HCT116 (cell line): ENCODE data around the gene PTPDC1. TPM values are rescaled to one million over a fixed set of nuclear protein-coding genes. Genes with fewer than 3 reads are reported as not detected.

Source experiments
- ATAC-seq: fragments of 200-7000 bp; cut with Tn5 transposase; 2 replicates; pipeline ENCODE4 v1.9.1; 2020; ENCODE audit warnings: mild to moderate bottlenecking, moderate library complexity
- BruUV-seq: library from RNA; stranded (reverse); fragments of 400-500 nt; replicated peaks from 2 replicates; lab custom pipeline; 2021; lab: Mats Ljungman, UMichigan
- CTCF ChIA-PET: fragments of 300-600 bp; sonication (Branson Sonifier 250); formaldehyde crosslinking; loops from one replicate; lab custom pipeline; 2021; ENCODE audit warnings: antibody characterized with exemption; lab: Charles Lee
- POLR2A ChIA-PET: fragments of 300-600, 350-600 bp; sonication (Branson Sonifier 250); formaldehyde crosslinking; loops from one replicate; lab custom pipeline; 2021; ENCODE audit warnings: antibody characterized with exemption; lab: Charles Lee
- RAD21 ChIA-PET, 2 experiments: fragments of 300-600 bp; sonication (Branson Sonifier 250); formaldehyde crosslinking; loops; one replicate each; lab custom pipeline; 2023; ENCODE audit warnings: low total read pairs in 2 of 2; ENCODE audit not compliant: uncharacterized antibody in 2 of 2, unreplicated experiment in 2 of 2, low non-redundant PET in 1 of 2; lab: Charles Lee
- DNase-seq: peaks from one replicate; pipeline ENCODE4 v3.0.0-alpha.2; 2010; ENCODE audit warnings: low read depth, low spot score
- H2AFZ ChIP-seq: fragments of 200-600 bp; shearing (Covaris generic), sonication (generic); 2 replicates; pipeline ENCODE4 v1.6.1; 2017; ENCODE audit warnings: low read depth, mixed run types, mixed read lengths, antibody characterized with exemption, low read length; ENCODE audit not compliant: poor library complexity, severe bottlenecking
- H3K27ac ChIP-seq: 2 replicates; pipeline ENCODE4 v1.5.1; 2012; ENCODE audit warnings: low read depth, low read length
- H3K27me3 ChIP-seq: fragments of 200-600 bp; sonication (generic); 2 replicates; pipeline ENCODE4 v1.6.1; 2016; ENCODE audit warnings: mixed run types, low read length, mixed read lengths; ENCODE audit not compliant: insufficient read depth
- H3K36me3 ChIP-seq, 2 experiments: fragments of 200-500 bp in 1 of 2; fragments of 200-600 bp in 1 of 2; sonication (Bioruptor generic) in 1 of 2; sonication (generic) in 1 of 2; 2 replicates each; pipeline versions ENCODE4 v1.5.1 to v1.6.1; 2014 to 2016; ENCODE audit warnings: low read length in 2 of 2, inconsistent platforms in 1 of 2, mixed read lengths in 1 of 2, mixed run types in 1 of 2; ENCODE audit not compliant: insufficient read depth in 2 of 2, control insufficient read depth in 1 of 2
- H3K4me1 ChIP-seq, 2 experiments: fragments of 200-600 bp in 1 of 2; sonication (generic) in 1 of 2; 2 replicates each; pipeline versions ENCODE4 v1.5.1 to v1.6.1; 2012 to 2017; ENCODE audit warnings: low read length in 2 of 2, inconsistent platforms in 1 of 2, mild to moderate bottlenecking in 1 of 2, mixed read lengths in 1 of 2, mixed run types in 1 of 2, moderate library complexity in 1 of 2; ENCODE audit not compliant: insufficient read depth in 2 of 2, control insufficient read depth in 1 of 2
- H3K4me2 ChIP-seq: fragments of 200-600 bp; sonication (generic); 2 replicates; pipeline ENCODE4 v1.6.1; 2017; ENCODE audit warnings: mixed run types, low read length, mixed read lengths
- H3K4me3 ChIP-seq, 2 experiments: fragments of 200-600 bp in 1 of 2; sonication (generic) in 1 of 2; replicated peaks in 1 of 2; 2 replicates each; pipeline ENCODE4 v1.5.1; 2011 to 2016; ENCODE audit warnings: low read length in 2 of 2, control low read depth in 1 of 2, low read depth in 1 of 2, mild to moderate bottlenecking in 1 of 2, mixed read lengths in 1 of 2, mixed run types in 1 of 2
- H3K79me2 ChIP-seq: fragments of 200-600 bp; sonication (generic); 2 replicates; pipeline ENCODE4 v1.6.1; 2017; ENCODE audit warnings: mild to moderate bottlenecking, mixed run types, low read length, moderate library complexity, mixed read lengths; ENCODE audit not compliant: insufficient read depth
- H3K9ac ChIP-seq: fragments of 200-600 bp; sonication (generic); 2 replicates; pipeline ENCODE4 v1.6.1; 2016; ENCODE audit warnings: low read length, mixed read lengths
- H3K9me2 ChIP-seq: fragments of 200-600 bp; sonication (generic), shearing (Covaris generic); 2 replicates; pipeline ENCODE4 v1.6.1; 2017; ENCODE audit warnings: mixed run types, mild to moderate bottlenecking, moderate library complexity; ENCODE audit not compliant: insufficient read depth
- H3K9me3 ChIP-seq, 2 experiments: fragments of 200-500 bp in 1 of 2; fragments of 200-600 bp in 1 of 2; sonication (Bioruptor generic) in 1 of 2; sonication (generic) in 1 of 2; 2 replicates each; pipeline ENCODE4 v1.6.1; 2014 to 2017; ENCODE audit warnings: low read length in 2 of 2, mixed read lengths in 2 of 2, inconsistent platforms in 1 of 2, low read depth in 1 of 2, mild to moderate bottlenecking in 1 of 2, mixed run types in 1 of 2, moderate library complexity in 1 of 2; ENCODE audit not compliant: control insufficient read depth in 1 of 2, insufficient read depth in 1 of 2
- H4K20me1 ChIP-seq: fragments of 200-600 bp; sonication (generic), shearing (Covaris generic); 2 replicates; pipeline ENCODE4 v1.6.1; 2017; ENCODE audit warnings: mixed run types, mild to moderate bottlenecking, moderate library complexity; ENCODE audit not compliant: insufficient read depth
- CBX3 ChIP-seq: IDR thresholded peaks from 2 replicates; pipeline ENCODE4 v1.6.1; 2012; ENCODE audit warnings: low read depth
- FOSL1 ChIP-seq: IDR thresholded peaks from 2 replicates; pipeline ENCODE4 v1.6.1; 2012; ENCODE audit warnings: low read depth
- POLR2AphosphoS5 ChIP-seq: IDR thresholded peaks from 2 replicates; pipeline ENCODE4 v1.6.1; 2011; ENCODE audit warnings: mild to moderate bottlenecking, low read depth, low read length, moderate library complexity
- RAD21 ChIP-seq: IDR thresholded peaks from 2 replicates; pipeline ENCODE4 v1.6.1; 2012; ENCODE audit warnings: low read depth, mild to moderate bottlenecking
- TCF7L2 ChIP-seq: IDR thresholded peaks from 2 replicates; pipeline ENCODE4 v1.7.0; 2011; ENCODE audit warnings: borderline replicate concordance, inconsistent platforms; ENCODE audit not compliant: insufficient read depth, insufficient read length; ENCODE audit errors: extremely low read depth
- YY1 ChIP-seq: IDR thresholded peaks from 2 replicates; pipeline ENCODE4 v1.6.1; 2011; ENCODE audit warnings: low read length, low read depth, moderate library complexity, mild to moderate bottlenecking; ENCODE audit not compliant: insufficient replicate concordance; ENCODE audit errors: extremely low read depth
- ZFX ChIP-seq: fragments of 450-650 bp; IDR thresholded peaks from 2 replicates; pipeline ENCODE4 v1.6.1; 2017
- ZNF274 ChIP-seq: fragments of 200-500 bp; sonication (Bioruptor generic); IDR thresholded peaks from 2 replicates; pipeline ENCODE4 v1.6.1; 2014; ENCODE audit warnings: mild to moderate bottlenecking, low read depth, low read length, inconsistent platforms
- intact Hi-C: fragments of 100-400 bp; cut with micrococcal nuclease; formaldehyde crosslinking; loops from 2 replicates; pipeline ENCODE4 v1.10.0; 2022
- total RNA-seq: library from RNA; stranded (reverse); gene quantifications from one replicate; pipeline ENCODE4 v1.2.1, GENCODE V29; 2021; ENCODE audit not compliant: unreplicated experiment
- TF ChIP-seq, protein P1 (sequence below): IDR thresholded peaks from 2 replicates; pipeline ENCODE4 v1.6.1; 2012
- TF ChIP-seq, protein P2 (sequence below): IDR thresholded peaks from 2 replicates; pipeline ENCODE4 v1.6.1; 2012; ENCODE audit warnings: low read depth

PTPDC1 gene
- total RNA-seq, 1 experiment from 2014 or later: 12.7 TPM

DNA sequence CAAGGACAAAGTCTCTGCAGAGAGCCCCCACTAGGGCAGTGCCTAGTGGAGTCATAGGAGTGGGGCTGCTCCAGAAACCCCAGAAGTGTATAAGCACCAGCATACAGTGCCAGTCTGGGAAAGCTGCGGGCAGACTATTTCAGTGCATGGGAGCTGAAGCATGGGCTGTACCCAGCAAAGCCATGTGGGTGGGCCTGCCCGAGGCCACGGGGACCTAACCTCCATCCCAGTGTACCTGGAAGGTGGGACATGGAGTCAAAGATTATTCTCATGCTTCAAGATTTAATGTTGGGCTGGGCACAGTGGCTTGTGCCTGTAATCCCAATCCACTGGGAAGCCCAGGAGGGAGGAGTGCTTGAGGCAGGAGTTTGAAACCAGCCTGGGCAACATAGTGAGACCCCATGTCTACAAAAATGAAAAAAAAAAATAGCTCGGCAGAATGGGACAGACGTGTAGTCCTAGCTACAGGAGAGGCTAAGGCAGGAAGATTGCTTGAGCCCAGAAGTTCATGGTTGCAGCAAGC, 36.7 kb downstream of the PTPDC1 start:
- BruUV-seq: no TSS peak
- H3K9ac ChIP-seq: no peak overlapping the region
- CTCF ChIA-PET: no interaction called here

More for the DNA sequence above, 36.7 kb downstream of the PTPDC1 start:
- RAD21 ChIA-PET: no interaction called here
- Histone ChIP-seq H3K36me3 (no peaks in the 10 kb centered on the region), H3K9me2 (no peaks in the 10 kb centered on the region), H2AFZ (no peak overlapping the region), H3K9me3 (no peaks in the 10 kb centered on the region), H3K27ac (no peak overlapping the region), H3K4me3 (no peak overlapping the region), H4K20me1 (no peaks in the 10 kb centered on the region), H3K4me1 (no peaks in the 10 kb centered on the region), H3K4me2 (no peak overlapping the region), H3K27me3 (no peaks in the 10 kb centered on the region), H3K79me2 (no peaks in the 10 kb centered on the region)
- no peak for TF ChIP-seq ZNF274
- TF ChIP-seq, protein P1, sequence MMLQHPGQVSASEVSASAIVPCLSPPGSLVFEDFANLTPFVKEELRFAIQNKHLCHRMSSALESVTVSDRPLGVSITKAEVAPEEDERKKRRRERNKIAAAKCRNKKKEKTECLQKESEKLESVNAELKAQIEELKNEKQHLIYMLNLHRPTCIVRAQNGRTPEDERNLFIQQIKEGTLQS: no peak
- TF ChIP-seq RAD21: no peak
- no peak for TF ChIP-seq CBX3
- no peak for TF ChIP-seq FOSL1
- TF ChIP-seq ZFX: no peak
- TF ChIP-seq, protein P2, sequence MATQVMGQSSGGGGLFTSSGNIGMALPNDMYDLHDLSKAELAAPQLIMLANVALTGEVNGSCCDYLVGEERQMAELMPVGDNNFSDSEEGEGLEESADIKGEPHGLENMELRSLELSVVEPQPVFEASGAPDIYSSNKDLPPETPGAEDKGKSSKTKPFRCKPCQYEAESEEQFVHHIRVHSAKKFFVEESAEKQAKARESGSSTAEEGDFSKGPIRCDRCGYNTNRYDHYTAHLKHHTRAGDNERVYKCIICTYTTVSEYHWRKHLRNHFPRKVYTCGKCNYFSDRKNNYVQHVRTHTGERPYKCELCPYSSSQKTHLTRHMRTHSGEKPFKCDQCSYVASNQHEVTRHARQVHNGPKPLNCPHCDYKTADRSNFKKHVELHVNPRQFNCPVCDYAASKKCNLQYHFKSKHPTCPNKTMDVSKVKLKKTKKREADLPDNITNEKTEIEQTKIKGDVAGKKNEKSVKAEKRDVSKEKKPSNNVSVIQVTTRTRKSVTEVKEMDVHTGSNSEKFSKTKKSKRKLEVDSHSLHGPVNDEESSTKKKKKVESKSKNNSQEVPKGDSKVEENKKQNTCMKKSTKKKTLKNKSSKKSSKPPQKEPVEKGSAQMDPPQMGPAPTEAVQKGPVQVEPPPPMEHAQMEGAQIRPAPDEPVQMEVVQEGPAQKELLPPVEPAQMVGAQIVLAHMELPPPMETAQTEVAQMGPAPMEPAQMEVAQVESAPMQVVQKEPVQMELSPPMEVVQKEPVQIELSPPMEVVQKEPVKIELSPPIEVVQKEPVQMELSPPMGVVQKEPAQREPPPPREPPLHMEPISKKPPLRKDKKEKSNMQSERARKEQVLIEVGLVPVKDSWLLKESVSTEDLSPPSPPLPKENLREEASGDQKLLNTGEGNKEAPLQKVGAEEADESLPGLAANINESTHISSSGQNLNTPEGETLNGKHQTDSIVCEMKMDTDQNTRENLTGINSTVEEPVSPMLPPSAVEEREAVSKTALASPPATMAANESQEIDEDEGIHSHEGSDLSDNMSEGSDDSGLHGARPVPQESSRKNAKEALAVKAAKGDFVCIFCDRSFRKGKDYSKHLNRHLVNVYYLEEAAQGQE: no peak
- no peak for TF ChIP-seq TCF7L2
- TF ChIP-seq YY1: no peak
- TF ChIP-seq POLR2AphosphoS5: no peak
- no peak for DNase-seq
- no peak for ATAC-seq
- intact Hi-C loops: no loop called here
- POLR2A ChIA-PET: no interaction called here
